Esophagus muscularis mucosa (tissue), 4 donors: ENCODE measurements around the gene NAB1. TPM values are rescaled to one million over a fixed set of nuclear protein-coding genes. Genes with fewer than 3 reads are reported as not detected.
A peak's percentile ranks its signal among the peaks of the same experiment; 100 is the strongest.

ENCODE experiments used
- DNase-seq: peaks from one replicate; pipeline ENCODE4 v3.0.0-alpha.2; 2017; ENCODE audit errors: extremely low spot score
- H3K27ac ChIP-seq, 4 donors: fragments of 200-600 bp; sonication (generic); replicated peaks in 1 of 4; 1 replicate in 3 of 4; 2 replicates in 1 of 4; pipeline ENCODE4 v1.5.1; 2016 to 2019; ENCODE audit warnings: mild to moderate bottlenecking in 1 of 4
- H3K27me3 ChIP-seq, 4 donors: fragments of 200-600 bp; sonication (generic); one replicate each; pipeline versions ENCODE4 v1.5.1 to v1.6.0; 2016 to 2019
- H3K36me3 ChIP-seq, 4 donors: fragments of 200-600 bp; sonication (generic); one replicate each; pipeline ENCODE4 v1.5.1; 2016 to 2019
- H3K4me1 ChIP-seq, 4 donors: fragments of 200-600 bp; sonication (generic); one replicate each; pipeline ENCODE4 v1.5.1; 2016 to 2019
- H3K4me3 ChIP-seq, 4 donors: fragments of 200-600 bp; sonication (generic); 1 replicate in 2 of 4; 2 replicates in 2 of 4; pipeline ENCODE4 v1.5.1; 2016 to 2019; ENCODE audit warnings: mild to moderate bottlenecking in 4 of 4, moderate library complexity in 1 of 4
- H3K9me3 ChIP-seq, 4 donors: fragments of 200-600 bp; sonication (generic); 1 replicate in 3 of 4; 2 replicates in 1 of 4; pipeline ENCODE4 v1.5.1; 2016 to 2019
- EP300 ChIP-seq: sonication (generic); formaldehyde crosslinking; IDR thresholded peaks from one replicate; pipeline ENCODE4 v1.6.1; 2017; ENCODE audit warnings: antibody characterized with exemption
- POLR2A ChIP-seq: fragments of 450-650 bp; IDR thresholded peaks from one replicate; pipeline ENCODE4 v1.6.1; 2017; ENCODE audit warnings: antibody characterized with exemption, moderate library complexity, mild to moderate bottlenecking, low read depth
- POLR2AphosphoS5 ChIP-seq, 2 donors: sonication (generic); formaldehyde crosslinking; IDR thresholded peaks; one replicate each; pipeline ENCODE4 v1.6.1; 2017; ENCODE audit warnings: antibody characterized with exemption in 2 of 2
- WGBS: methylation state at CpG from one replicate; pipeline ENCODE4 v1.1.5; 2018; 5-methylcytosine and 5-hydroxymethylcytosine counted together
- intact Hi-C: fragments of 100-400 bp; cut with DNase I; formaldehyde crosslinking; loops from one replicate; pipeline ENCODE4 v1.15.1; 2023
- total RNA-seq, 4 donors: library from RNA; depleted of rRNA; stranded (reverse); fragments of >200 nt; gene quantifications; one replicate each; pipeline versions ENCODE4 v1.1.0 to v1.2.1, GENCODE V29; 2016
- TF ChIP-seq, protein P1 (sequence below), 3 experiments: fragments of 200-600 bp in 2 of 3; fragments of 450-650 bp in 1 of 3; sonication (generic) in 2 of 3; IDR thresholded peaks; one replicate each; pipeline ENCODE4 v1.5.1; 2017 to 2019; ENCODE audit warnings: antibody characterized with exemption in 3 of 3, mild to moderate bottlenecking in 2 of 3, moderate library complexity in 1 of 3

Gene NAB1
- total RNA-seq, 4 donors from 2014 or later = 59.8 to 88.5 (median 78.8) TPM

DNA sequence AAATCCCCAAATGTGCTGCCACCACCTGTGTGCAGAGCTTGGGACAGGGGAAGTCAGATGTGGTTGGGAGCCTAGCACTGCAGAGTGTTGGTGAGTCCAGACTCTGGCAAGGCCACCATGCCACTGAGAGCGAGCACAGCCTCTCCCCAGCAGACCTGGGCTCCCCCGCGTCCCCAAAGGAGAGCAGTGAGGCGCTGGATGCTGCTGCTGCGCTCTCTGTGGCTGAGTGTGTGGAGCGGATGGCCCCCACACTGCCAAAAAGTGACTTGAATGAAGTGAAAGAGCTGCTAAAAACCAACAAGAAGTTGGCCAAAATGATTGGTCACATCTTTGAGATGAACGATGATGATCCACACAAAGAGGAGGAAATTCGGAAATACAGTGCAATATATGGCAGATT, 10.7 kb downstream of the NAB1 start:
- WGBS = 94% methylated on average over 8 of the region's 8 CpGs
- H3K4me3 ChIP-seq = no peak overlapping the region
- H3K9me3 ChIP-seq = no peaks in the 10 kb centered on the region
- intact Hi-C loops = loop anchor here (5.0 kb wide), 1 partner anchor 122 kb away; no protein-coding TSS in a partner anchor
- H3K27me3 ChIP-seq = no peaks in the 10 kb centered on the region
- H3K36me3 ChIP-seq = peaks cover 0 to 10% (median 5%) of the 10 kb centered on the region in 4 donors
- TF ChIP-seq POLR2AphosphoS5 (IDR thresholded peaks at IDR 0.05) (no peak), EP300 (no peak), POLR2A (no peak)
- TF ChIP-seq, protein P1, sequence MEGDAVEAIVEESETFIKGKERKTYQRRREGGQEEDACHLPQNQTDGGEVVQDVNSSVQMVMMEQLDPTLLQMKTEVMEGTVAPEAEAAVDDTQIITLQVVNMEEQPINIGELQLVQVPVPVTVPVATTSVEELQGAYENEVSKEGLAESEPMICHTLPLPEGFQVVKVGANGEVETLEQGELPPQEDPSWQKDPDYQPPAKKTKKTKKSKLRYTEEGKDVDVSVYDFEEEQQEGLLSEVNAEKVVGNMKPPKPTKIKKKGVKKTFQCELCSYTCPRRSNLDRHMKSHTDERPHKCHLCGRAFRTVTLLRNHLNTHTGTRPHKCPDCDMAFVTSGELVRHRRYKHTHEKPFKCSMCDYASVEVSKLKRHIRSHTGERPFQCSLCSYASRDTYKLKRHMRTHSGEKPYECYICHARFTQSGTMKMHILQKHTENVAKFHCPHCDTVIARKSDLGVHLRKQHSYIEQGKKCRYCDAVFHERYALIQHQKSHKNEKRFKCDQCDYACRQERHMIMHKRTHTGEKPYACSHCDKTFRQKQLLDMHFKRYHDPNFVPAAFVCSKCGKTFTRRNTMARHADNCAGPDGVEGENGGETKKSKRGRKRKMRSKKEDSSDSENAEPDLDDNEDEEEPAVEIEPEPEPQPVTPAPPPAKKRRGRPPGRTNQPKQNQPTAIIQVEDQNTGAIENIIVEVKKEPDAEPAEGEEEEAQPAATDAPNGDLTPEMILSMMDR (IDR thresholded peaks at IDR 0.05) = no peak
- H3K27ac ChIP-seq = peak overlapping the region in 1 of 4 donors; percentile 8
- DNase-seq = no peak
- H3K4me1 ChIP-seq = peaks cover 58 to 96% (median 91%) of the 10 kb centered on the region in 4 donors

DNA sequence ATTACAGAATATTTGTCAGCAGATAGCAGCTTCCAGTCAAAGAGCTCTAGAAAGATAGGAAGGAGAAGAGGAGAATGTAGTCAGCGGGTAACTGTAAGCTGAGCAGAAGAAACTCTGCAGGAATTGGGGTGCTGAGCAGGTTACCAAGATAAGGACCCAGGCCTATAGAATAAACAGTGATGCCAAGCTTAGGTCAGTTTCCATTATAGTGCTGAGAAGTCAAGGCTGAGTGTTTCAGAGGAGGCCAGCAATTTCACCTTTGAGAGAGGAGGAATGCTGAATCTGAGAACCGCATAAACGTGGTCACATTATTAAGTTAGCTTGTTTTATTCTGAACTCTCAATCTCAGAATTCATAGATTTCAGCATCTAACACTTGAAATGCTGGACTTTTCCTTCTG, 13.9 kb downstream of the NAB1 start:
- peak overlapping the region in 1 of 4 donors; percentile 41 for H3K27ac ChIP-seq
- no peaks in the 10 kb centered on the region for H3K27me3 ChIP-seq
- WGBS = 56% methylated on average over 3 of the region's 3 CpGs
- TF ChIP-seq EP300 = no peak
- TF ChIP-seq POLR2A = no peak
- no peak for TF ChIP-seq POLR2AphosphoS5 (IDR thresholded peaks at IDR 0.05)
- TF ChIP-seq, protein P1 (IDR thresholded peaks at IDR 0.05) = no peak
- no peak for DNase-seq
- no peaks in the 10 kb centered on the region for H3K9me3 ChIP-seq
- intact Hi-C loops = no loop called here
- H3K4me1 ChIP-seq = peaks cover 31 to 80% (median 70%) of the 10 kb centered on the region in 4 donors
- H3K36me3 ChIP-seq = peaks cover 0 to 10% (median 5%) of the 10 kb centered on the region in 4 donors
- no peak overlapping the region for H3K4me3 ChIP-seq

DNA sequence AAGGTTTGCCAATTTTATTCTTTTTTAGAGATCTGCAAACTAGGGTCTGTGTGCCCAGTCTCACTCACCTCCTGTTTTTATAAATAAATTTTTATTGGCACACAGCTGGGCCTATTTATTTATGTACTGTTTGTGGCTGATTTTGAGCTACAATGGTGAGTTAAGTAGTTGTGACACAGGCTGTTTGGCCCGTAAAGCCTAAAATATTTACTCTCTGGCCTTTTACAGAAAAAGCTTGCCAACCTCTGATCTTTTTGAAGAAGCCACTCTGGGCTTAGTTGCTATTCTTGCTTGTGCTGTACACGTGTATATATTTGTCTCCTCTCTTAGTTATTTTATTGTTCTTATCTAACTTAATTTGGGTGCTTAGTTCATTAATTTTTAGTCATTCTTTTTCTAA, 14.5 kb downstream of the NAB1 start:
- DNase-seq = no peak
- peaks cover 25 to 75% (median 64%) of the 10 kb centered on the region in 4 donors for H3K4me1 ChIP-seq
- no peak overlapping the region for H3K4me3 ChIP-seq
- WGBS = 27% methylated on average over 2 of the region's 2 CpGs
- intact Hi-C loops = no loop called here
- TF ChIP-seq EP300 (no peak), POLR2AphosphoS5 (IDR thresholded peaks at IDR 0.05) (no peak), POLR2A (no peak)
- TF ChIP-seq, protein P1 (IDR thresholded peaks at IDR 0.05) = no peak
- peak overlapping the region in 2 of 4 donors; percentile 13 to 41 for H3K27ac ChIP-seq
- no peaks in the 10 kb centered on the region for H3K9me3 ChIP-seq
- H3K36me3 ChIP-seq = peaks cover 0 to 10% (median 5%) of the 10 kb centered on the region in 4 donors
- no peaks in the 10 kb centered on the region for H3K27me3 ChIP-seq

DNA sequence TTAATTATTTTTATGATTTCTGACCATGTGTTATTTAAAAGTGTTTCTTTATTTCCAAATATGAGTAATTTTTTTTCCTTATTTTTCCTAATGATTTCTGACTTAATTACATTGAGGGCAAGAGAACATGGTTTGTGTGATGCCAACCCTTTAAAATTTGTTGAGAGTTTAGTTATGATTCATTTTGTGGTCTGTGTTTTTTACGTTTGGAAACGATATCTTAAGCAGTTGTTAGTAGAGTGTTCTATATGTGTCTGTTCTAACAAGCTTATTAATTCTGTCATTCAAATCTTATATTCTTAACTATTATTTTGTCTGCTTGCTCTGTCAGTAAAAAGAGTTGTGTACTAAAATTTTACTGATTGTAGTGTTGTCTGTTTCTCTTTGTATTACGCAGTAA, 15.0 kb downstream of the NAB1 start:
- 87% methylated on average over 3 of the region's 3 CpGs for WGBS
- Histone ChIP-seq H3K27me3 (no peaks in the 10 kb centered on the region), H3K9me3 (no peaks in the 10 kb centered on the region), H3K4me1 (peaks cover 25 to 70% (median 59%) of the 10 kb centered on the region in 4 donors), H3K36me3 (peaks cover 0 to 10% (median 5%) of the 10 kb centered on the region in 4 donors), H3K27ac (peak overlapping the region in 1 of 4 donors; percentile 13), H3K4me3 (no peak overlapping the region)
- DNase-seq = no peak
- intact Hi-C loops = no loop called here
- TF ChIP-seq, protein P1 (IDR thresholded peaks at IDR 0.05) = no peak
- TF ChIP-seq POLR2A (no peak), EP300 (no peak), POLR2AphosphoS5 (IDR thresholded peaks at IDR 0.05) (no peak)

DNA sequence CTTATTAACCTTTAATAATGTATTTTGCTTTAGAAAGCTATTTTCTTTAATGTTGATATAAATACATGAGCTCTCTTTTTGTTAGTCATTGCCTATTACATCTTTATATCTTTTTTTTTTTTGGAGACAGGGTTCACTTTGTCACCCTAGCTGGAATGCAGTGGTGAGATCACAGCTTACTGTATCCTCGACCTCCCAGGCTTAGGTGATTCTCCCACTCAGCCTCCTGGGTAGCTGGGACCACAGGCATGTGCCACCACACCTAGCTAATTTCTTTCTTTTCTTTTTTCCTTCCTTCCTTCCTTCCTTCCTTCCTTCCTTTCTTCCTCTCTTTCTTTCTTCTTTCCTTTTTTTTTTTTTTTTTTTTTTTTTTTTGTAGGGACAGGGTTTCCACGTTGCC, 15.4 kb downstream of the NAB1 start:
- Histone ChIP-seq H3K4me3 (no peak overlapping the region), H3K27me3 (no peaks in the 10 kb centered on the region), H3K27ac (no peak overlapping the region), H3K36me3 (peaks cover 0 to 8% (median 4%) of the 10 kb centered on the region in 4 donors), H3K9me3 (no peaks in the 10 kb centered on the region), H3K4me1 (peaks cover 22 to 66% (median 56%) of the 10 kb centered on the region in 4 donors)
- 87% methylated on average over 2 of the region's 2 CpGs for WGBS
- no peak for TF ChIP-seq EP300
- no peak for TF ChIP-seq POLR2AphosphoS5 (IDR thresholded peaks at IDR 0.05)
- TF ChIP-seq, protein P1 (IDR thresholded peaks at IDR 0.05) = no peak
- no peak for TF ChIP-seq POLR2A
- DNase-seq = no peak
- intact Hi-C loops = no loop called here
